GM19455 (cell line): ENCODE results near the gene MEIOSIN.

Experiments used
- ATAC-seq: cut with Tn5 transposase; IDR thresholded peaks from one replicate; pipeline ENCODE4 v1.9.1; 2021; ENCODE audit not compliant: unreplicated experiment

The MEIOSIN gene

DNA sequence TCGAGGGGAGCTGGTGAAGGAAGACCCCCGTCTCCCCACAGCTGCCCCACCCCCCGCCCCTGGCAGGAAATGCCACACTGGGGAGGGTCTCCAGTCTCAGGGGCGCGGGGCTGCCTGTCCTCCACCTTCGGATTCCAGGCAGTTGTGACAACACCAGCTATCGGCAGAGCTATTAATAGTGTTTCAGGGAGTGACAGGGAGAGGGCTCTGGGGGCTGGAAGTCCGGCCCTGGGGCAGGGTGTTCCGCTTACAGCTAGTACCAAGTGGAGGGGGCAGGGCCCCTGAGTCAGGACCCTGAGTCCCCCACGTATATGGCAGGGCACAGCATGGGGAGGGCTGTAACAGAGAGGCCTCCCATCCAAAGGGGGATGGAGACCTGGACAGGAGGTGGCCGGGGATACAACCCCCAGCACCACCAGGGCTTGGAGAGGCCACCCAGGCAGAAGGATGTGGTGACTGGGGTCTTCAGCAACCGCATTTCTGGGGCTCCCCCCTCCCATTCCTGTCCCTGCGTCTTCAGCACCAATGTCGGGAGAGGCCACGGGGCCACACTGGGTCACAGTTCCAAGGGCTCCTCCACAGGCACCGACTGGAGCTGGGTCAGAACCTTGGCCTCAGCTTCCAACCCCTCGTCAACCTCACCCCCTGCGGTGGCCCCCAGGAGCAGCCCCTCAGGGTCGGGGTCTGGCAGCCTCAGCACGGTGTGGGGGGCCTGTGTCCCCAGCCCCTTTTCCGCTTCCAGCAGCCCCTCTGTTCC is 31.9 kb downstream of the MEIOSIN start:
- ATAC-seq, result no peak

GRCh38 chr19:45765702-45766295 is 32.6 kb downstream of the MEIOSIN start:
- ATAC-seq, result no peak

GRCh38 chr19:45766296-45766868 is 33.1 kb downstream of the MEIOSIN start:
- ATAC-seq, result no peak

DNA sequence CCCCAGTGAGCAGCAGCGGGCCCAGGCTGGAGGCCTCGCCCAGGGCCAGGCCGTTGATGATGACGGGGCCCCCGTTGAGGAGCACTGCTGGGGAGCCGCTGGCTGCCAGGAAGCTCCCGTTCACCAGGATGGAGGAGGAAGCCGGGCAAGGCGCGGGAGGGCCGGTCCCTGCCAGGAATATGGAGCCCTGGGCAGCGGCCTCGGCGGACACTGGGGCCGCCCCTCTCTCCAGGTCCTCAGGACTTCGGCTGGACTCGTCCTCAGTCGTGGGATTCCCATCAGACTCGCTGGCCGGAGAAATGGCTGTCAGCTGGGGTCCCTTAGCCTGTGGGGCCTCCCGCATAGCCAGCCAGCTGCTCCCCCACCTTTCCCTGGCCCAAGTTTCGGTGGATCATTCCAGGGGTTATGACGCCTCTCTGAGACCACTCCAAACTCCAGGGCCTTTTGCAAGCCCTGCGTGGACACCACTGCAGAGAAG is 33.7 kb downstream of the MEIOSIN start:
- no peak for ATAC-seq

DNA sequence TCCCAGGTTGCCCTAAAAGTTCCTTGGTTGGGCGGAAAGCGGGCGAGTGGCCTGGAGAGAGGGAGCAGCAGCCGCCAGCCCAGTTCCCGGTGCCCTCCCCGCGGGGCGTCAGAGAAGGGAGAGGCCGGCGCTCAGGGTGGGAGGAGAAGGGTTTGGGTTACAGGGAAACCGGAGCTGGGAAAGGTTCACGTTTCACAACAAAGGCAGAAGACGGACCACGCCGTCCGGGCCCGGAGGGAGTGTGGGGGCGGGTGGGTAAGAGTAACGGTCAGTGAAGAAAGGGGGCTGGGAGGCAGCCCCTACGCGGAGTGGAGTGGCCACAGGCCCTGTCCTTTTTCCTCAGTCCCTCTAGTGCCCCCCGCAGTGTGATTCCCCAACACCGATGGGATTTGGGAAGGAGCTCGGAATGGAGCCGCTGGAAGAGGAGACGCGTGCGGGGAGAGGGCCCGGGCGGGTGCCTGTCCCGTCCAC is 34.2 kb downstream of the MEIOSIN start:
- ATAC-seq, result no peak

GRCh38 chr19:45767881-45768654 is 34.8 kb downstream of the MEIOSIN start:
- ATAC-seq, result no peak

DNA sequence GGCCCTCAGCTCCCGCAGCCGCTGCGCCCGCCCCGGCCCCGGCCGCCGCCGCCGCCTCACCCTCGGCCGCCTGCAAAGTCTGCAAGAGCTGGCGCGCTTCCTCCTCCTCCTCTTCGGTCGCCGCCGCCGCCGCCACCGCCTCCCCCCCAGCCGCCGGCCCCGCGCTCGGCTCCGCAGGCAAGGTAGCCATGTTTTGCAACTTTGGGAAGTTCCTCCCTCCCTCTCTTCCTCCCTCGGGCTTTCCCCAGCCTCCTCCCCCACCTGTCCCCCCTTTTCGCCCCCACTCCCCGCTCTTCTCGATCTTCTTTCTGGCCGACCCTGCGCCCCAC is 35.4 kb downstream of the MEIOSIN start:
- ATAC-seq, result no peak

- ATAC-seq, result peak; percentile 56
These were observed 35.9 kb downstream of the MEIOSIN start, which contains the start of gene SIX5 for GRCh38 chr19:45768984-45769782. SIX5 (minus strand) TSS chr19:45769252; CDS start chr19:45768844, 408 bp downstream.

DNA sequence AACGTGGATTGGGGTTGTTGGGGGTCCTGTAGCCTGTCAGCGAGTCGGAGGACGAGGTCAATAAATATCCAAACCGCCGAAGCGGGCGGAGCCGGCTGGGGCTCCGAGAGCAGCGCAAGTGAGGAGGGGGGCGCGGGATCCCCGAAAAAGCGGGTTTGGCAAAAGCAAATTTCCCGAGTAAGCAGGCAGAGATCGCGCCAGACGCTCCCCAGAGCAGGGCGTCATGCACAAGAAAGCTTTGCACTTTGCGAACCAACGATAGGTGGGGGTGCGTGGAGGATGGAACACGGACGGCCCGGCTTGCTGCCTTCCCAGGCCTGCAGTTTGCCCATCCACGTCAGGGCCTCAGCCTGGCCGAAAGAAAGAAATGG is 36.6 kb downstream of the MEIOSIN start:
- no peak for ATAC-seq

- ATAC-seq, result peak; percentile 47
These were observed 37.2 kb downstream of the MEIOSIN start for GRCh38 chr19:45770192-45771101.

DNA sequence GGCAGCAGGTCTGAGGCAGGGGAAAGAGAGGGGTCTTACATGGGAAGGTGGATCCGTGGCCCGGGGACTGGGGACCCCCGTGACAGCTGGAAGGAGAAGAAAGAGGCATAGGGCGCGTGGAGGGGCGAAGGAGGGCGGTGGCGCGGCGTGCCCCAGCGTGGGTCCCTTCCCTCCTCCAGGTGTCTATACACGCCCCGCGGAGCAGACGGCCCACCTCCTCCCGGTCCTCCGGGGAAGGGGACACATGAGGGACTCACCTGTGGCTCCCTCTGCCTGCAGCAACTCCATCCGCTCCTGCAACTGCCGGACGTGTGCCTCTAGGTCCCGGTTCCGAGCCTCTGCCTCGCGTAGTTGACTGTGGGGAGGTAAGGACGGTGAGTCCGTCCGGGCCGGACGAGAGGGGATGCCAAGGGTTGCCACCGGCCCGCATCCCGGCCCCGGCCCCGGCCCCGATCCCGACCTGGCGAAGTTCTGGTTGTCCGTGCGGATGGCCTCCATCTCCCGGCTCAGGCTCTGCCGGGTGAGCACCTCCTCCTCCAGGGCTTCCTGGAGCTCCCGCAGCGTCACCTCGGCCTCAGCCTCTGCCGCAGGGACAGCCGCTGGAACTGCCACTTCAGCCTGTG is 38.2 kb downstream of the MEIOSIN start:
- no peak for ATAC-seq

- no peak for ATAC-seq
These were observed 39.0 kb downstream of the MEIOSIN start for GRCh38 chr19:45772130-45772840.

DNA sequence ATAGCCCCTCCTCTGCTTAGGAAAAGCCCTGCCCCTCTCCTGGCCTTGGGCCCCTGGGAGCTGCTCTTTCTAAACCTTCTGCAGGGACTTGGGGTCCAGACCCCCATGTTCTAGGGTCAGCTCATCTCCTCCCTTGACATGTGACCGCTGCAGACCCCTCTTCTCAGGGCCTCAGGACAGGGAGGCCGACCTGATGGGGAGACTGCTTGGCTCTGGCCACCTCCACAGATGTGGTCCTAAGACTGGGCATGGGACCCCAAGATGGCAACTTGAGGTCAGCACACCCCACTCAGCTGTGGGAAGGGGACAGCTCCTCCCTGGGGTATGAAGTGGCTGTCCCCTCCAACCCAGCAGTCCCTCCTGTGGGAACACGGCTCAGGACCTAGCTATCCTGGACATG is 39.7 kb downstream of the MEIOSIN start:
- no peak for ATAC-seq

DNA sequence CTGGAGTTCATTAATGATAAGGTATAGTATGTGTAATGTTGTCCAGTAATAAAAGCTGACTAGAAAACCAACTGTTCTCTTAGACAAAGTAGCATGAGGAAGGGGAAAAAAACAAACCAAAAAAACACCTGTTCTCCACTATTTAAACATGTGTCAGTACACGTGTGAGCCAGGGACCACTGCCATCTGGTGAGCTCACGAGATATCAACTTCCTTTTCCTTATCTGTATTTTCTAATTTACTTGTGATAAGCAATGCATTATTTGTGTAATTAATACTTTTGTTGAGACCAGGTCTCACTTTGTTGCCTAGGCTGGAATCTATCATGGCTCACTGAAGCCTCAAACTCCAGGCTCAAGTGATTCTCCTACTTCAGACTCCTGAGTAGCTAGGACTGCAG is 40.1 kb downstream of the MEIOSIN start:
- ATAC-seq, result no peak

- no peak for ATAC-seq
These were observed 41.5 kb downstream of the MEIOSIN start for GRCh38 chr19:45774765-45775164.

- no peak for ATAC-seq
These were observed 44.2 kb downstream of the MEIOSIN start for GRCh38 chr19:45777395-45777961.

GRCh38 chr19:45778010-45778661 is 44.9 kb downstream of the MEIOSIN start:
- ATAC-seq, result no peak
